ENCODE measurements around the gene ARCN1.

The ARCN1 gene

GRCh38 chr11:118622376-118623268 is 50.4 kb downstream of the ARCN1 start:
- DNase-seq (ENCODE audit: low read depth), result peak; percentile 66
- H3K4me3 ChIP-seq (ENCODE audit: control insufficient read depth, low read depth, low read length), result no peak overlapping the region
- no peak for TF ChIP-seq CTCF (conservative IDR thresholded peaks at IDR 0.05; ENCODE audit: control insufficient read depth, insufficient read depth, low read depth, low read length)

- DNase-seq (ENCODE audit: low read depth), result no peak
- no peak overlapping the region for H3K4me3 ChIP-seq (ENCODE audit: control insufficient read depth, low read depth, low read length)
- no peak for TF ChIP-seq CTCF (conservative IDR thresholded peaks at IDR 0.05; ENCODE audit: control insufficient read depth, insufficient read depth, low read depth, low read length)
Measured at GRCh38 chr11:118623269-118623655, 51.1 kb downstream of the ARCN1 start.

GRCh38 chr11:118625036-118625690 is 53.0 kb downstream of the ARCN1 start:
- TF ChIP-seq CTCF (conservative IDR thresholded peaks at IDR 0.05; ENCODE audit: control insufficient read depth, insufficient read depth, low read depth, low read length), result no peak
- DNase-seq (ENCODE audit: low read depth), result no peak
- H3K4me3 ChIP-seq (ENCODE audit: control insufficient read depth, low read depth, low read length), result no peak overlapping the region

- no peak for TF ChIP-seq CTCF (conservative IDR thresholded peaks at IDR 0.05; ENCODE audit: control insufficient read depth, insufficient read depth, low read depth, low read length)
- H3K4me3 ChIP-seq (ENCODE audit: control insufficient read depth, low read depth, low read length), result no peak overlapping the region
- DNase-seq (ENCODE audit: low read depth), result no peak
Measured at GRCh38 chr11:118625976-118626375, 53.8 kb downstream of the ARCN1 start.

GRCh38 chr11:118627566-118627965 is 55.4 kb downstream of the ARCN1 start:
- no peak for TF ChIP-seq CTCF (conservative IDR thresholded peaks at IDR 0.05; ENCODE audit: control insufficient read depth, insufficient read depth, low read depth, low read length)
- no peak for DNase-seq (ENCODE audit: low read depth)
- no peak overlapping the region for H3K4me3 ChIP-seq (ENCODE audit: control insufficient read depth, low read depth, low read length)

- DNase-seq (ENCODE audit: low read depth), result no peak
- no peak for TF ChIP-seq CTCF (conservative IDR thresholded peaks at IDR 0.05; ENCODE audit: control insufficient read depth, insufficient read depth, low read depth, low read length)
Measured at GRCh38 chr11:118628031-118628430, 55.8 kb downstream of the ARCN1 start.

More at GRCh38 chr11:118628031-118628430, 55.8 kb downstream of the ARCN1 start:
- H3K4me3 ChIP-seq (ENCODE audit: control insufficient read depth, low read depth, low read length), result no peak overlapping the region
